Right renal cortex interstitium (tissue), 3 donors: Measurements from ENCODE around the gene SH2D1A. TPM values are rescaled to one million over a fixed set of nuclear protein-coding genes. Genes with fewer than 3 reads are reported as not detected.
"Not testable (repeated sequence)": the region's sequence is repeated elsewhere in the genome, so short reads cannot be mapped to it uniquely, and the experiment has no call there.

Experiments
- DNase-seq, 3 donors: peaks; one replicate each; pipeline ENCODE4 v3.0.0-alpha.2; 2013; ENCODE audit warnings: low read depth in 3 of 3, low spot score in 2 of 3
- polyA plus RNA-seq, 3 donors: library from polyadenylated mRNA; unstranded; fragments of 120-200 nt; gene quantifications; one replicate each; pipeline ENCODE4 v1.2.1, GENCODE V29; 2013; ENCODE audit not compliant: insufficient read length in 3 of 3

Gene SH2D1A
- under 1 TPM; 0.13 to 0.39 (median 0.24) TPM for polyA plus RNA-seq

DNA sequence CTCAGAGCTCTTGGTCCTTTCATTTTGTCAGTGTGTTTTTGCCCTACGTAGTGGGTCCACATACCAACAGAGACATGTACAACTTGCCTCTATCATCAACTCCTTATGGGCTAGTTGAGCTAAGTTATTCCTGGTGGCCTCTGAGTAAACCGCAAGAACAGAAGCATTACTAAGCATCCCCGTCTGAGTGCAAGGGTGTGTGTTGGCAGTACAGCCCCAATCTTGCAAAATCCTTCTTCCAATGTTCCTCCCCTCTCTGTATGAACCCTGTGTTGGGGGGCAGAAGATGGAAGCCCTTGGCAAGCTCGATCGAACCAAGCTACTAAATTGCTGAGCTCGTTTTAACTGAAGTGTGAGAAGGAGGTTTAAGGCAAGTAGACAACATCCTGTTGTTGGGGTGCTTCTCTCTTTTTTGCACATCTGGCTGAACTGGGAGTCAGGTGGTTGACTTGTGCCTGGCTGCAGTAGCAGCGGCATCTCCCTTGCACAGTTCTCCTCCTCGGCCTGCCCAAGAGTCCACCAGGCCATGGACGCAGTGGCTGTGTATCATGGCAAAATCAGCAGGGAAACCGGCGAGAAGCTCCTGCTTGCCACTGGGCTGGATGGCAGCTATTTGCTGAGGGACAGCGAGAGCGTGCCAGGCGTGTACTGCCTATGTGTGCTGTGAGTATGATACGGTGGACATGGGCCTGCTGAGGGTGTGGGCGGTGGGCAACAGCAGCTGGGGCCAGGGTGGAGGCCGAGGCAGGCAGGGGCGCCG, at the start of gene SH2D1A:
Gene SH2D1A, plus strand, starts transcription at position 447 of the 760 bp plus-strand sequence. Its CDS starts 80 bp downstream, at position 527.
- DNase-seq: no peak

DNA sequence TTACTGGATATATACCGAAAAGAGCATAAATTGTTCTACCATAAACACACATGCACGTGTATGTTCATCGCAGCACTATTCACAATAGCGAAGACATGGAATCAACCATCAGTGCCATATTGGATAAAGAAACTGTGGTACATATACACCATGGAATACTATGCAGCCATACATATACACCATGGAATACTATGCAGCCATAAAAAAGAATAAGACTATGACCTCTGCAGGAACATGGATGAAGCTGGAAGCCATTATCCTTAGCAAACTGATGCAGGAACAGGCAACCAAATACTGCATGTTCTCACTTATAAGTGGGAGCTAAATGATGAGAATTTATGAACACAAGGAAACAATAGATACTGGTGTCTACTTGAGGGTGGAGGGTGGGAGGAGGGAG, 47.0 kb upstream of the SH2D1A start:
- DNase-seq: not testable (repeated sequence)

DNA sequence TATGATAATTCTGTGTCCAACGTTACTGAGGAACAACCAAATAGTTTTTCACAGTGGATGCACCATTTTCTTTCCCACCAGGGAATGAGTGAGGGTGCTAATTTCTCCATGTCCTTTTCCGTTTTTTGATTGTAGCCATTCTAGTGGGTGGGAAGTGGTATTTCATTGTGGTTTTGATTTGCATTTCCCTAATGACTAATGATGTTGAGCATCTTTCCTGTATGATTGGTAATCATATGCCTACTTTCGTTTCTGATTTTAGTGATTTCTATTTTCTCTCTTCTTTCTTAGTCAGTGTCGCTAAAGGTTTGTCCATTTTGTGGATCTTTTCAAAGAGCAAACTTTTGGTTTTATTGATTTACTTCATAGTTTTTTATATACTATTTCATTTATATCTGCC, 46.0 kb upstream of the SH2D1A start:
- no peak for DNase-seq

DNA sequence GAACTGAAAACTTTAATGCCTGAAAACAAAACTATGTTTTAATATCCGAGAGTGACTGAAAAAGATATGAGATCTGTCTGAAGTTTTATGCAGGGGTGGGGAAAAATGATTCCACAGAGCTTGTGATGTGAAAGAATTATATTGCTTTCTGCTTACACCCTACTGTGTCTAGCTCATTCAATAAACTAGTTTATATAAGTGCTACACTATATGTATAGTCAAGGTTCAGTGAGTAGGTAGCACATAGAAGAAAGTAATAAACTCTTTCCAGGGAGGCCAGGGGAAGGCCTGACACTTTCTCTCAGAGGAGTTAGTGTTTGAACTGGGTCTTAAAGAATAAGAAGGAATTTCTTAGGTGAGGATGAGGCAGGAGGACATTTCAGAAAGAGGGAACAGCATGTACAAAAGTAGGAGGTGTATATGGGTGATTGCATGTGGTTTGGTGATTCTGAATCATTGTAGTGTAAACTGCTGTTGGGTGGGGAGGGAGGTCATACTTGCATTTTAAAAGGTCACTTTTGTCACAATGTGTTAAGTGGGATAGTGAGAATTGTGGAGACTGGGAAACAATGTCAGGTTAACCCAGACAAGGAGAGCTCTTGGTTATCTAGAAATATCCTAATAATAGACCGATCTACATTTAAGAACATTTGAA, 39.0 kb upstream of the SH2D1A start:
- DNase-seq: peak in 1 of 3 donors; percentile 15

DNA sequence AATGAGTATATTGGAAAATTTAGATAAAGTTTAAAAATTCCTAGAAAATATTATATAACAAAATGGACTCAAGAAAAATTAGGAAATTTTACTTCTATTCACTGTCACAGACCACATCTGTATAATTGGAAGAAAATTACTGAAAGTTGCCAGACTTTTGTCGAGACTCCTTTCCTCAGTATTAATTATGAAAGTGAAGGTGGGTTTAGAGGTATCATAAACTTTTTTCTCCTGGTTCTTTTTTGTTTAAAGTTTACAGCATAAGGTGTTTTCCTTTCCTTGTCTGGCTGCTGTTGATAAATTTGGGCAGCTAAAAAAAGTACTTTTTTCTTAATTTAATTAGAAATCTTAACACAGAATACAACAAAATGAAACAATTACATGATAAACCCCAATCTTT, 20.6 kb upstream of the SH2D1A start:
- no peak for DNase-seq

DNA sequence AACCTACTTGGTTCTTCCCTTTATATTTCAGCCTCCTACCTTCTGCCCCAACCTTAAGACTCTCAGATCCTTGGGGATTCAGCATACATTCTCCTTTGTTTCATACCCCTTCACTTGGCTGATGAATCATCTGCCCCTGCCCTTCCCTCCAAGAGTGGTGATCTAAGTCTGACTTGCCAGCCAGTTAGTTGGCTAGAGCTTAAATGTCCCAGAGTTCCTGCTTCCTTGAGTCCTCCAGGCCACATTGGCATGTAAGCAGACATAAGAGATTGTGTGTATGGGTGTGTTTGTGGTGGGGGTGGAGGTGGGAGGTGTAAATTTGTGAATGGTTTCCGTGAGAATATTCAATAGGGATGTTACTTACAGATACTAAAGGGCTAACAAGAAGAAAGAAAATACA, 17.6 kb upstream of the SH2D1A start:
- no peak for DNase-seq

DNA sequence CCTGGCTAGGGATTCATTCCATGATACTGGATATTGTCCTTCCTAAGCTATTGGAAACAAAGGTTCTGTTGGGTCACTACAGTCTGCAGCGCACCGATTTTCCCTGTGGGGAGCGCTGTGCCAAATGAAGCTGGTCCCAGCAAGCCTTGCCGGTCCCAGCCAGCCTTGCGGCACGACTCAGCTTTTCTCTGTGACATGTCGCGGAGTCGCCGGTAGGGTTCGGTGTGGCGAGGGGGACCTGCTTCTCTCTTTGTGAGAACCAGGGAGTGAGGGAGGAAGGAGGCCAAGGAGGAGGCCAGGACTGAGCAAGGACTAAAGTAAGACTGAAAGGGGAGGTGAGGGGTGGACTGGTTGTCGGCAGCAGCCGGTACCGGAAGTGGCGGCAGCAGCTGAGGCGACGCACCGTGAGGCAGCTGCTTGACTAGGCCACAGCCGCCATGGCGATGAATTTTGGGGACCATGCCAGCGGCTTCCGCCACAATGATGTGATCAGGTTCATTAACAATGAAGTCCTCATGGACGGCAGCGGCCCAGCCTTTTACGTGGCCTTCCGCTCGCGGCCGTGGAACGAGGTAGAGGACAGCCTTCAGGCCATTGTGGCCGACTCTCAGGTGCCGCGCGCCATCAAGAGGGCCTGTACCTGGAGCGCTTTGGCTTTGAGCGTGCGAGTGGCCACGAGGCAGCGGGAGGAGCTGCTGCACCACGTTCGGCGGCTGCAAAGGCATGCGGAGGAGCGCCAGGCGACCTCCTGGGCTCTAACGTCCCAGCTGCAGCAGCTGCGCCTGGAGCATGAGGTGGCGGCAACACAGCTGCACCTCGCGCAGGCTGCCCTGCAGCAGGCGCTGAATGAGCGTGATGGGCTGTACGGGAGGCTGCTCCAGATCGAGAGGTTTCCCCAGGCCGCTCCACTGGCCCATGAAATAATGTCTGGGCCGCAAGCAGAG, 13.6 kb upstream of the SH2D1A start, which contains the start of gene TEX13D:
Gene TEX13D, plus strand, starts transcription at position 180 of the 944 bp plus-strand sequence. Its CDS starts 258 bp downstream, at position 438.
- no peak for DNase-seq

DNA sequence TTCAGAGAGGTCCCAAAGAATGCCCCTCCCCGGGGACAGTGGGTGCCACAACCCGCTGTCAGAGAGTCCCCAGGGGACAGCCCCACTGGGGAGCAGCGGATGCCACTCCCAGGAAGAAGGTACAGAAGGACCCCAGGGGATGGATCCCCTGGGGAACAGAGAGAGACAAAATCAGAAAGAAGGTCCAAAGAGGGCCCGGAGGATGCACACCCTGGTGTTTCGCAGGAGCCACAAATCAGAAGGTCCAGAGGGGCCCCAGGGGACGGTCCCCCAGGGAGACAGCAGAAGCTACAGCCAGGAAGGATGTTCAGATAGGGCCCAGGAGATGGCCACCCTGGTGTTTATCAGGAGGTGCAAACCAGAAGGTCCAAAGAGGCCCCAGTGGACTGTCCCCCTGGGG, 12.5 kb upstream of the SH2D1A start:
- DNase-seq: no peak

DNA sequence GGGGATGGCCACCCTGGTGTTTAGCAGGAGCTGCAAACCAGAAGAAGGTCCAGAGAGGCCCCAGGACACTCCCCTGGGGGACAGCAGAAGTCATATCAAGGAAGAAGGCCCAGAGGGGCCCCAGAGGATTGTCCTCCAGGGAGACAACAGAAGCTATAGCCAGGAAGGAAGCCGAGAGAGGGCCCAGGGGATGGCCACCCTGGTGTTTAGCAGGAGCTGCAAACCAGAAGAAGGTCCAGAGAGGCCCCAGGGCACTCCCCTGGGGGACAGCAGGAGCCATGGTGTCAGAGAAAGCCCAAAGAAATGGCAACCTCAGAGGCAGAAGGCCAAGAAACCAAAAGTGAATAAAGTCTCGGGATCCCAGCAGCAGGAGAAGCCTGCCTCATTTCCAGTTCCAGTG, 11.8 kb upstream of the SH2D1A start:
- not testable (repeated sequence) for DNase-seq

DNA sequence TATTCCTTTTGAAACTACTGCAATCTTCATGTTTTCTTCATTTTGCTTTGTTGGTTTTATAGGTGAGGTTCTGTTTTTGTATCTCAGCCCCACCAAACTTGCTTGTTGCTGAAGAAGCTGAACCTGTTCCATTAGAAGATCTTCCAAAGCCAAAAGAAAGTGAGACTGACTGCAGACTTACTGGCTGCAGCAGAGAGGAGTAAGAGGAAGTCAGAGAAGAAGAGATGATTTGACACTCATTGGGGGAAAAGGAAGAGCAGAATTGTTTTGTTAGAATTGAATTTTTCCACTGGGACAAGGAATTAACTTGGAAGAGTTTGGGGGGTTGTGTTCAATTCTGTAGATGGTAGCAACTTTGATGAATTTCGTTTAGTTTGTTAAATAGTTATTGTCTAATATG, 10.8 kb upstream of the SH2D1A start:
- DNase-seq: no peak

DNA sequence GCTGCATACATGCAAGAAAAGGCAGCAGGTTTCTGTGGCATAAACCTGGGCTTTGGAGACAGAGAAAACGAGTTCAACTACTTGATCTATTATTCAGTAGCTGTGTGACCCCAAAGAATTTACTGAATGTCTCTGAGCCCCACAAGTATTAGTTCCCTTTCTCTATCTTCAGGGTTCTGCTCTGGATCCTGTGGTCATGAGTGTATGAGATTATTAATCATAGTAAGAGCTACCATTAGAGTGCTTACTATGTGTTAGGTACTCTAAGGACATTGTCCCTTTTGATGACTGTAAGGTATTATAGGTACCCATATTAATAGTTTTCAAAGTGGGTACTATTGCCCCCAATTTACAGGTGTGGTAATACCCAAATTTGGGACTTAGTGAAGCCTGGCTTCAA, 8.4 kb upstream of the SH2D1A start:
- no peak for DNase-seq

DNA sequence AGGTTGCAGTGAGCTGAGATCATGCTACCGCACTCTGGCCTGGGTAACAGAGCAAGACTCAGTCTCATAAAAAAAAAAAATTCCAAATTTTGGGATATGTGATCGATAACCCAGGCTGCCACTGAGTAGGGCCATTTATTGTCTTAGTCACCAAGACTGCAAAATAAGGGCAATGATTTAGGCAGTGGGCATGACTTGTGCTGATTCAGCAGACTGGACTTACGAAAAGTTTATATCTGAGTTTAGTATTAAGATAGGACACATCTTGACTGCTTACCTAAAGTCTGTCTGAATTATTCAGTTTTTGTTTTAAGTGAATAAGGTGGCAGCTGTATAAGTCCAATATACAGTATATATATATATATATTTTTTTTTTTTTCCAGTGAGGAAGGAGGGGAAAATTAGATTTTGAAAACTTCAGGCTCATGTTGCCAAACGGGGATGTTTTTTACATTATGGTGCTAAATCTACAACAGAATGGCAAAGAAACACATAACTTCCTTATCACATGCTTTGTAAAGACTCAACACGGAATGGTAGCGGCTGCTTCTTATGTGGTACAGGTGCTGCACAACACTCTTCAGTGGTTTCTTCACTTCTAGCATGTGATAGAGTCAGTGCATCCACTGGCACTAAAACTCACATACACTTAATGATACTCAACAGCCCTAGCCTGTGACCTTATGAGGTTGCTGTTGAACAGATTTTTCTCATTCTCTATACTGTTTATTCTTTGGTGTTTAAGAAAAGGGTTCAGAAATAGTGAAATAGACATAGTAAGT, 7.4 kb upstream of the SH2D1A start:
- no peak for DNase-seq

DNA sequence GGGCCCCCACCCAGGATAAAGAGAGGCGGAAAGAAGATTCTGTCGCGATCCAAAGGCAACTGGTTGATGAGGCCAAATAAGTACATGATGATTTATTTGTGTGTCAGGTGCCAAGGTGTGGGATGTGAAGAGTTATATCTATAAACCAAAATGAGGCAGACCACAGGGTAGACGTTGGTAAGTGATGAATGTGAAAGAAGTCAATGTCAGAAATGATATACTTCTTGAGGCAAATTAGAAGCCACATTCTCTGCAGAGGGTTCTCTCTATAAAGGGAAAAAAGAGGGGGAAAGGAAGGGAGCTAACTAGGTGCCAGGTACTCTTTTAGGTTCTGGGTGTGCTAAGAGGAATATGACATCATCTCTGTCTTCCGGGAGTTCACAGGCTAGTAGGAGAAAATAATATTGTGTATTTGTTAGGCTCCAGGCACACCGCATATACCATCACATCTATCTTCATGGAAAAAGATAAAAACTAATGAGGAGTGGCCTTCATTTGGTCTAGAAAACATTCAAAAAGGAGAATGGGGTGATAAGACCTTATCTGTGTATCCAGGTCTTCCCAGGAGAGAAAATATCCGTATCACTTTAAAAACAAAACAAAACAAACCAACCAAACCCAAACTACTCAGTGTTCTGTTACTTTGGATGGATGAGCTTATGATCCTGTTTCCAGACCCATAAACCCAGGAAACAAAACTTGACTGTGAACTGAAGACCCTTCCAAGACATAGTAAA, 4.8 kb upstream of the SH2D1A start:
- DNase-seq: no peak

DNA sequence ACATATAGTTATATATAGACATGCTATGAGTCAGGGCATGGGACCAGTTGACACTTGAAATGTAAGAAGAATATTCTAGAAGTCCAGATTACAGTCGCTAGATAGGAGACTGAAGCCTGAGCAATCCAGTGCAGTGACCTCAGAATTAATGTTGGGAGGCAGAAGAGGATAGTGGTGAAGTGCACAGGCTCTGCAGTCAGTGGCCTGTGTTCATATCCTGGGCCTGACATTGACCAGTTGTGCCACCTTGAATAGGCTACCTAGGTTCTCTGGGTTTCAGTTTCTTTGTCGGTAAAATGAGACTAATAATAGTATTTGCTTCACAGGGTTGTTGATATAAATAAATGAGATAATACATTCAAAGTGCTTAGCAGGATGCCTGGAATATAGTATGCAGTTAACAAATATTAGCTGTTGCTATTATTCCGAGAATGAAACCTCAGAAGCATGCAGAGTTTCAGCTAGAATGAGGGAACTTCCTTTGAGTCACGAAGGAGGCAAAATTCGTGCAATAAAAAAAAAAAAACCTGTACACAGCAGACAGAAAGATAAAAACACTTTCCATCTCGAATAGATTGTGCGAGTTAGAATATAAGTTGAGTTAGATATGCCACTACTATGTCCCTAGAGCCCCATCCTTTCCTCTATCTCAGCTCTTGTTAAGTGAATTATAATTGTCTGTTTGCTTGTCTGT, 4.0 kb upstream of the SH2D1A start:
- no peak for DNase-seq

DNA sequence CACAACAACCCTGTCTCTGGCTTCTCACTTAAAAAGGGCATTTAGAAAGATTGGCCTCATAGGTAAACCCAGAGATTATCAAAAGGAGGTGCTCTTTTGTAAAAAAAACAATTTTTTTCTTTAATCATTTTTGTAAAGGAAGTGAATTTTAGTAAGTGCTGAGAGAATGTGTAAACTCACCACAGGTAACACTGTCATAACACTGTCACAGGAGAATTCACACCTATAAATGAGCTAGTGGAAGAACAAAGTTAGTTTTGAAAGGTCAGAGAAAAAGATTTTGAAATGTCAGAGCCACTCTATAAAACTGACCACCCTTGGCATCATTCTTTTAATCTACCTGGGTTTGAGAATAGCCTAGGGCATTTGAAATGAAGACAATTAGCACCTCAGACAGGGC, 3.3 kb upstream of the SH2D1A start:
- DNase-seq: no peak

DNA sequence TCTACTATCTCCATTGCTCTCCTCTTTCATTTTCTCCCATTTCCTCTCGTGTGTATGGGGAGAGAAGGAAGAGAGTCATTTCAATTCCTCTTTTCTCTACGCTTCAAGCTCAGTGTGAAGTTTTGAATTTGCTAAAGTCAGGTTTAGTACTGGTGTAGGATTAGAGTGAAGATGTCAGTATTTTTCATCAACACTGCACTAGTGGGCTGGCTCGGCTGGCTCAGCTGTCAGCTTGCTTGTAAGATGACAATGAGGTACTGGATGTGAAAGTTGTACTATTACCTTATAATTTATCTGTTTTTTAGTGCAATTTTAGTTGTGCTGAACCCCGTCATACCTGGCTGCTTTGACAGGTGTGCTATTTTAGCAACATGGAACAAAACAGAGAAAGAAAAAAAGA, 2.1 kb upstream of the SH2D1A start:
- DNase-seq: no peak

DNA sequence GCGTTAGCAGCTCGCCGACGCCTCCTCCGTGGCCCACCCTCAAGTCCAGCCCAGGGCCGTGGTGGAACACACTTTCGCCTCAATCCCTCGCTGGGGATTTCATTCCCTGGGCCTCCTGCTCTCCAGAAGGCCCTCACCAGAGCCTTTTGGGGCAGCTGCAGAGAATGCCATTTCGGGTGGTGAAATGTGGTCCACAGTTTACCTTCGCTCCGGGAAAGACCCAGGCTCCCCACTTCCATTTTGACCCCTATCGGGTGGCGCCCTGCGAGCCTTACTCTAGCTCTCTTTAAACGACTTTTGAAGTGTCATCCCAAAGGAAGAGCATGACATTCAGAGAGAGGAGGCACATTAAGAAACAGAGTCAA, 496 bp downstream of the SH2D1A start:
- DNase-seq: no peak

DNA sequence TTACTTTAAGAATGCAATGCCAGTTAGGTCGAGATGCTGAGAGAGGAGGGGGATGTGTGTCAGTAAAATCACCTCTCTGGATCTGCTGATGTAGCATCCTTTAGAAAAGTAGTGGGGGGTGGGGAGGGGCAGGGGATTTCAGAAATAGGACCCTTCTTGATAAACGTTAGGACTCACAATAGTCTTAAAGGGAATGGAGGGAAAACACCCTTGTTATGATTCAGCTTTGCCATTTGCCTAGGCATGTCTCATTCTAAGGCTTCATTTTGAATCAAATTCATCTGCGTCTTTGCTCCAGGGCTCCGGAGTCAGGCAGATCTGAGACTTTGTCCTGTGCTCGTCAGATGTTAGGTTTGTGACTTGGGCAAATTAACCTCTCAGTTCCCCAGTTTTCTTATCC, 879 bp downstream of the SH2D1A start:
- DNase-seq: no peak

DNA sequence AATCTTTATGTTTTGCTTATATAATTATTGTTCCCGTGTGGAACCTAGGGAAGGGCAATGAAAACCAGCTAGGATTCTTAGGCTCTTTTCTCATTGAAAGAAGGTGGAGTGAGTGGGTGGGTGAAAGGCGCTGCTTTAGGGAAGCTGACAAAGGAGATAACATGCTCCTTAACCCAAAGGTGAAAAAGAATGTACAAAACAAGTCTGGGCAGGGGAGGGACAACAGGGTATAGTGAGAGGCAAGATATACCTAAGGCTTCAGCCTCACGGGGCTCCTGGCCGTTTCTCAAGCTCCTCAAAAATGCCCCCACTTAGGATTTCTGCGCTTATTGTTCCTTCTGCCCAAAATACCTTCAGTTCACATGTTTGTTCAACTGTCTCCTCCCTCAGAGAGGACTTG, 1.8 kb downstream of the SH2D1A start:
- DNase-seq: no peak
